Left ventricle myocardium inferior (tissue), 1 donor: ENCODE measurements around the gene TTLL1. TPM values are rescaled to one million over a fixed set of nuclear protein-coding genes. Genes with fewer than 3 reads are reported as not detected.
A peak's percentile ranks its signal among the peaks of the same experiment; 100 is the strongest.
"Not testable (repeated sequence)": the region's sequence is repeated elsewhere in the genome, so short reads cannot be mapped to it uniquely, and the experiment has no call there.

Source experiments
- DNase-seq: peaks from one replicate; pipeline ENCODE4 v3.0.0-alpha.2; 2020
- H3K27ac ChIP-seq: fragments of 200-600 bp; replicated peaks from 2 replicates; pipeline ENCODE4 v1.8.0; 2021
- H3K27me3 ChIP-seq: fragments of 200-600 bp; 2 replicates; pipeline ENCODE4 v1.8.0; 2021; ENCODE audit warnings: low read depth
- H3K36me3 ChIP-seq: fragments of 200-600 bp; 2 replicates; pipeline ENCODE4 v1.8.0; 2021
- H3K4me1 ChIP-seq: fragments of 200-600 bp; 2 replicates; pipeline ENCODE4 v1.8.0; 2021
- H3K4me3 ChIP-seq: fragments of 200-600 bp; 2 replicates; pipeline ENCODE4 v1.8.0; 2021; ENCODE audit warnings: mild to moderate bottlenecking, moderate library complexity
- H3K9me3 ChIP-seq: fragments of 200-600 bp; replicated peaks from 2 replicates; pipeline ENCODE4 v1.8.0; 2021
- CTCF ChIP-seq: fragments of 200-600 bp; IDR thresholded peaks from 2 replicates; pipeline ENCODE4 v1.8.0; 2021; ENCODE audit warnings: antibody characterized with exemption, mild to moderate bottlenecking, borderline replicate concordance
- intact Hi-C: fragments of 100-400 bp; cut with micrococcal nuclease; formaldehyde crosslinking; loops from one replicate; pipeline ENCODE4 v1.11.0; 2022
- total RNA-seq: library from RNA; stranded (reverse); fragmentation: NEBNext Ultra II Directional; extraction: Animal tissue kit (Norgen Biotek cat#: 25700); gene quantifications from one replicate; pipeline ENCODE4 v1.2.1, GENCODE V29; 2021
- donor health status: DM: no; HTN: yes; CAD: no; lungs with severe emphysema.

TTLL1 gene
- total RNA-seq, 1 donor from 2014 or later, result 8.5 TPM

DNA sequence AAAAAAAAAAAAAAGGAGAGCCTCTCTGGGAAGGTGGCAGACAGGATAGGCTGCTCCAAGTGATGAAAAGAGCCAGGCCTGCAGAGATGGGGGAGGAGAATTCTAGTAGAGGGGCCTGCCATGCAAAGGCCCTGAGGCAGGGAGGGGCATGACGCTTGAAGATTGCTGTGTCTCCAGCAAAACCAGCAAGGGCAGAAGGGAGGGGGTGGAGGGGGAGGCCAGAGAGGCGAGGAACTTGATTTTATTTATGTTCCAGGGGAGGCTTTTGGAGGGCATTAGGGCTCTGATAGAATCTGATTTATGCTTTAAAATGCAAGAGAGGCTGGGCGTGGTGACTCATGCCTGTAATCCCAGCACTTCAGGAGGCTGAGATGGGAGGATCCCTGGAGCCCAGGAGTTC lies 57.6 kb downstream of the TTLL1 start:
- Histone ChIP-seq H3K27me3 (no peaks in the 10 kb centered on the region), H3K36me3 (no peaks in the 10 kb centered on the region), H3K9me3 (no peaks in the 10 kb centered on the region), H3K4me1 (peaks cover 27% of the 10 kb centered on the region), H3K27ac (no peak overlapping the region), H3K4me3 (no peak overlapping the region)
- intact Hi-C loops, result loop anchor here (10.0 kb wide), 1 partner anchor 167 kb away; no protein-coding TSS in a partner anchor
- DNase-seq, result no peak
- TF ChIP-seq CTCF, result no peak

- intact Hi-C loops, result no loop called here
- TF ChIP-seq CTCF, result no peak
- H3K27ac ChIP-seq, result no peak overlapping the region
Measured at GRCh38 chr22:43018615-43019014, 70.6 kb downstream of the TTLL1 start.

GRCh38 chr22:43017525-43018460 lies 71.4 kb downstream of the TTLL1 start:
- no peak for DNase-seq
- H3K4me3 ChIP-seq, result no peak overlapping the region
- H3K27ac ChIP-seq, result no peak overlapping the region
- H3K9me3 ChIP-seq, result no peaks in the 10 kb centered on the region
- no peaks in the 10 kb centered on the region for H3K27me3 ChIP-seq
- TF ChIP-seq CTCF, result no peak
- H3K4me1 ChIP-seq, result peaks cover 29% of the 10 kb centered on the region
- intact Hi-C loops, result no loop called here
- no peaks in the 10 kb centered on the region for H3K36me3 ChIP-seq

More at GRCh38 chr22:43018615-43019014, 70.6 kb downstream of the TTLL1 start:
- H3K36me3 ChIP-seq, result no peaks in the 10 kb centered on the region
- H3K4me3 ChIP-seq, result no peak overlapping the region
- DNase-seq, result no peak
- peaks cover 22% of the 10 kb centered on the region for H3K4me1 ChIP-seq
- H3K9me3 ChIP-seq, result no peaks in the 10 kb centered on the region
- no peaks in the 10 kb centered on the region for H3K27me3 ChIP-seq

DNA sequence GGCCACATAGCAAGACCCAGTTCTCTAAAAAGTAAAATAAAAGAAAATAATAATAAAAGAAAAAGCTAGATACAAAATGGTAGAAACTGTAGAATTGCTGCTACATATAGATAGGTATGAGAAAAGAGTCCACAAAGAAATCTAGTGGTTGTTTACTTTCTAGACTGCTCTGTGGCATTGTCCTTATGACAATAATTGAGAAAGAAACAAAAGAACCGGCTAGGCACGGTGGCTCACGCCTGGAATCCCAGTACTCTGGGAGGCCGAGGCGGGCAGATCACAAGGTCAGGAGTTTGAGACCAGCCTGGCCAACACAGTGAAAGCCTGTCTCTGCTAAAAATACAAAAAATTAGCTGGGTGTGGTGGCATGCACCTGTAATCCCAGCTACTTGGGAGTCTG lies 73.0 kb downstream of the TTLL1 start:
- DNase-seq, H3K27me3 ChIP-seq, H3K9me3 ChIP-seq, H3K27ac ChIP-seq, H3K36me3 ChIP-seq, intact Hi-C loops, H3K4me3 ChIP-seq: not testable (repeated sequence)
- peaks cover 34% of the 10 kb centered on the region for H3K4me1 ChIP-seq

DNA sequence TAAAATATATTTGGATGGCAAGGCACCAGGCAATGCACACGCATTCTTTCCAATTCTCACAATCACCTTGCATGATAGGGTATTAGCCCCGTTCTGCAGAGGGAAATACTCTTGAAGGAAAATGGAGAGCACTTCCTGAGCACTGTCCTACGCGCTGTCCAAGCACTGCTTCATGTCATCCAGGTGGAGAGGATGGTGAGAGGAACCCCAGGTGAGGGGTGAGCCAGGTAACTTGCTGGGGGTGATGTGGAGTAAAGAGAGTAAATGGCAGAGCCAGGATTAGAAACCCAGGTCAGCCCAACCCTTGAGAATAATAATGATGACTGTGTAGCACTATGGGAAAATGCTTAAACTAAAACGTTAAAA lies 73.5 kb downstream of the TTLL1 start:
- DNase-seq, result no peak
- Histone ChIP-seq H3K9me3 (no peaks in the 10 kb centered on the region), H3K27me3 (no peaks in the 10 kb centered on the region), H3K36me3 (no peaks in the 10 kb centered on the region), H3K4me1 (peaks cover 36% of the 10 kb centered on the region), H3K27ac (peak overlapping the region; percentile 82), H3K4me3 (peak overlapping the region; percentile 84)
- TF ChIP-seq CTCF, result no peak
- intact Hi-C loops, result no loop called here
